ENCODE results near the gene GIGYF1.
A peak's percentile ranks its signal among the peaks of the same experiment; 100 is the strongest.
"Not testable (repeated sequence)": the region's sequence is repeated elsewhere in the genome, so short reads cannot be mapped to it uniquely, and the experiment has no call there.

GIGYF1 gene

GRCh38 chr7:100694098-100694745 is at the start of gene GIGYF1:
Gene GIGYF1 (minus strand): TSS chr7:100694250. CDS start chr7:100688238, 6,012 bp downstream.
- peak; percentile 23 to 75 for DNase-seq

- DNase-seq = no peak
Measured at GRCh38 chr7:100739934-100740333, 45.9 kb upstream of the GIGYF1 start.

- no peak for DNase-seq
Measured at GRCh38 chr7:100736671-100737070, 42.6 kb upstream of the GIGYF1 start.

GRCh38 chr7:100735730-100736129 is 41.7 kb upstream of the GIGYF1 start:
- DNase-seq = no peak

GRCh38 chr7:100731937-100732636 is 38.0 kb upstream of the GIGYF1 start:
- no peak for DNase-seq

- DNase-seq = no peak
Measured at GRCh38 chr7:100730136-100730800, 36.2 kb upstream of the GIGYF1 start.

- no peak for DNase-seq
Measured at GRCh38 chr7:100728196-100728595, 34.1 kb upstream of the GIGYF1 start.

GRCh38 chr7:100726996-100727761 is 33.1 kb upstream of the GIGYF1 start:
- no peak for DNase-seq

- not testable (repeated sequence) for DNase-seq
Measured at GRCh38 chr7:100724364-100724763, 30.3 kb upstream of the GIGYF1 start.

GRCh38 chr7:100723732-100724275 is 29.8 kb upstream of the GIGYF1 start:
- no peak for DNase-seq

- no peak for DNase-seq
Measured at GRCh38 chr7:100722480-100723212, 28.6 kb upstream of the GIGYF1 start.

- DNase-seq = no peak
Measured at GRCh38 chr7:100721505-100721812, 27.4 kb upstream of the GIGYF1 start.

GRCh38 chr7:100720671-100721504 is 26.8 kb upstream of the GIGYF1 start:
- no peak for DNase-seq

- no peak for DNase-seq
Measured at GRCh38 chr7:100720279-100720670, 26.2 kb upstream of the GIGYF1 start, which contains the start of gene EPO. Gene EPO (plus strand): TSS chr7:100720468. CDS start chr7:100720981, 513 bp downstream.

- no peak for DNase-seq
Measured at GRCh38 chr7:100719523-100720278, 25.7 kb upstream of the GIGYF1 start.

- not testable (repeated sequence) for DNase-seq
Measured at GRCh38 chr7:100717073-100717472, 23.0 kb upstream of the GIGYF1 start.

- no peak for DNase-seq
Measured at GRCh38 chr7:100714725-100715124, 20.7 kb upstream of the GIGYF1 start.

GRCh38 chr7:100711369-100711768 is 17.3 kb upstream of the GIGYF1 start:
- no peak for DNase-seq

GRCh38 chr7:100710452-100710851 is 16.4 kb upstream of the GIGYF1 start:
- DNase-seq = no peak

- no peak for DNase-seq
Measured at GRCh38 chr7:100708395-100708794, 14.3 kb upstream of the GIGYF1 start.

Data from SHP77 (cell line).